GM12801 (cell line): Measurements from ENCODE around the gene ERG.

Source experiments
- TF ChIP-seq, protein P1 (sequence below): IDR thresholded peaks from one replicate; pipeline ENCODE4 v1.5.1; 2011; ENCODE audit warnings: control low read depth; ENCODE audit not compliant: insufficient read length; ENCODE audit errors: extremely low read depth

The ERG gene

DNA sequence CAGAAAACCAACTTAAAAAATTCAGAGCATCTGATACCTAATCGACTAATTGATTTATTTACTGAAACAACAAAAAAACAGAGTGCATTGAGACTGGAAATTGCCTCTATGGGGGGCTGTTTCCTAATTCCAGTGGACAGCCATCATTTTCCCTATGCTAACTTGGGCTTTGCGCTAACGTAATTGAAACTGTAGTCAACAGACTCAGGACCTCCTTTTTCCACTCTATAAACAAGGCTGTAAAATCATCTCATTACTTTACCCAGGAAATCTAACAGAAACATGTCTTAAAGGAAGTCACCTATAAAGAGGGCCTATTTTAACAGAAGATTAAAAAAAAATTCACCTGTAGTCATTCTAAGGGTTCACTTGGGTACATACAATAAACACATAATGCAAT is 2.1 kb downstream of the ERG start:
- TF ChIP-seq, protein P1, sequence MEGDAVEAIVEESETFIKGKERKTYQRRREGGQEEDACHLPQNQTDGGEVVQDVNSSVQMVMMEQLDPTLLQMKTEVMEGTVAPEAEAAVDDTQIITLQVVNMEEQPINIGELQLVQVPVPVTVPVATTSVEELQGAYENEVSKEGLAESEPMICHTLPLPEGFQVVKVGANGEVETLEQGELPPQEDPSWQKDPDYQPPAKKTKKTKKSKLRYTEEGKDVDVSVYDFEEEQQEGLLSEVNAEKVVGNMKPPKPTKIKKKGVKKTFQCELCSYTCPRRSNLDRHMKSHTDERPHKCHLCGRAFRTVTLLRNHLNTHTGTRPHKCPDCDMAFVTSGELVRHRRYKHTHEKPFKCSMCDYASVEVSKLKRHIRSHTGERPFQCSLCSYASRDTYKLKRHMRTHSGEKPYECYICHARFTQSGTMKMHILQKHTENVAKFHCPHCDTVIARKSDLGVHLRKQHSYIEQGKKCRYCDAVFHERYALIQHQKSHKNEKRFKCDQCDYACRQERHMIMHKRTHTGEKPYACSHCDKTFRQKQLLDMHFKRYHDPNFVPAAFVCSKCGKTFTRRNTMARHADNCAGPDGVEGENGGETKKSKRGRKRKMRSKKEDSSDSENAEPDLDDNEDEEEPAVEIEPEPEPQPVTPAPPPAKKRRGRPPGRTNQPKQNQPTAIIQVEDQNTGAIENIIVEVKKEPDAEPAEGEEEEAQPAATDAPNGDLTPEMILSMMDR = no peak

DNA sequence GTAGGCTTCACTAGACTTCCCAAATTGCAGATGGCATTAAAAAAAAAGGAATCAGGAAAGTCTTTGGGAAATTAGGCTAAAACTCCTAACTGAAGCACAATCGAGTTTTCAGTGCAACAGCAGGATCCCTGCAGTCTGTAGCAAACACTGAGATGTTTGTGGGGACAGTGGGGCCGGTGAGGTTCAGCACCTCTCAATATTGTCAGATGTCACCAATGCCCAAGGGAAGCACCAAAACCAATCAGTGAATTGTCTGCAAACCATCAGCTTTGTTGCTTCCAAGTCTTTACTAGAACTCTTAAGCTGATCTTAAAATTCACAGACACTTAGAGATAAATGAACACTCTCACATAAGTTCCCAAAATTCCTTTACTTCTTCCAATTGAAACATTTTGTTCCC is 2.6 kb downstream of the ERG start:
- TF ChIP-seq, protein P1 = no peak

DNA sequence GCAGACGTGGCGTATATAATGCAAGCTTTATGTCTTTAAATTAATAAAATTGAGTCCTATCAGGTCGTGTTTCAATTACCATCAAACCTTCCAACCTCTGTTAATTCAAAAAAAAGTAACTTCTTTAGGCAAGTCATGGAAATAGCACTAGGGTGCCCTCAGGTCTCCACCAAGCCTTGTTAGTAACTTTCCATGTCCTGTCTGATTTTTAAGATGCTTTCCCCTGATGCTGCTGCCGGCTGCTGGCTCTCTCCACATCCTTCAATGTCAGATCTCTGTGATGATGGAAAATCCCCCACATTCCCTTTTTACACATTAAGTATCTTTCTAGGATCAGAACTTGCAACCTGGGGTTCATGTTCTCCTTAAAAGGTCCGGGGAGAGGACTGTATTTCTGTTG is 3.0 kb downstream of the ERG start:
- TF ChIP-seq, protein P1 = no peak

DNA sequence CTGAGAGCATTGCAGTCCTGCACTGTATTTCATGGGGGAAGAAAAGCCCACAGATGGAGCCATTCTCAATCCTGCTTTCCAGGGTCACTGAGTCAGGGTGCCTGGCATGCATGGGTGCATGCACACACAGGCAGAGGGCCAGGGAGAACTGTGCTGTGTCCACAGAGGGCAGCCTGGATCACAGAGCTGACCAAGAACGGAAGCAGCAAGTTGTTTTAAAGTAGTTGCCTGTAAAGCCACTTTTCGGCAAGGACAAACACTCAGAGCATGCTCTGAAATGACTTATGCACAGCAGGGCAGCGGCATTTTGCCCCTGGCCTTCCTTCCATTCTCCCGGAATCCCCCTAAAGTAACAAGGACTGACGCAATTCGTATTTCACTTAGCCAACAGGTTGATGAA is 3.6 kb downstream of the ERG start:
- TF ChIP-seq, protein P1 = no peak

DNA sequence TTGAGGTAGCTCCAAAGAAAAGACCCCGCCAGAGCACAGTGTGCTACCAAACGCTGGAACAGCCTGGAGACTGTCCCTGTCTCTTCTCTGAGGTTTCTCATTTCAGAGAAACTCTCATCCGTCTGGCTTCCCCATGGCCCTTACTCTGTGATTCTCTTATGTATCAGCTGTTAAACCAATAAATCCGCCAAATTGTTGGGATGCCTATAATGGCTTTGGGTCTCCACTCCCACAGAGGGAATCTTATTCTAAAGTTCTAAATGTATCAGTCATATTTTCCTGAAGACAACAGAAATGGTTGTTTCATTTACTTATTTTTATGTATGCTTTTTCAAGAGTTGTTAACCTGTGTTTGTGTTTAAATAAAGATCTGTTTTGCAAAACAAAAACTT is 4.0 kb downstream of the ERG start:
- TF ChIP-seq, protein P1 = no peak

DNA sequence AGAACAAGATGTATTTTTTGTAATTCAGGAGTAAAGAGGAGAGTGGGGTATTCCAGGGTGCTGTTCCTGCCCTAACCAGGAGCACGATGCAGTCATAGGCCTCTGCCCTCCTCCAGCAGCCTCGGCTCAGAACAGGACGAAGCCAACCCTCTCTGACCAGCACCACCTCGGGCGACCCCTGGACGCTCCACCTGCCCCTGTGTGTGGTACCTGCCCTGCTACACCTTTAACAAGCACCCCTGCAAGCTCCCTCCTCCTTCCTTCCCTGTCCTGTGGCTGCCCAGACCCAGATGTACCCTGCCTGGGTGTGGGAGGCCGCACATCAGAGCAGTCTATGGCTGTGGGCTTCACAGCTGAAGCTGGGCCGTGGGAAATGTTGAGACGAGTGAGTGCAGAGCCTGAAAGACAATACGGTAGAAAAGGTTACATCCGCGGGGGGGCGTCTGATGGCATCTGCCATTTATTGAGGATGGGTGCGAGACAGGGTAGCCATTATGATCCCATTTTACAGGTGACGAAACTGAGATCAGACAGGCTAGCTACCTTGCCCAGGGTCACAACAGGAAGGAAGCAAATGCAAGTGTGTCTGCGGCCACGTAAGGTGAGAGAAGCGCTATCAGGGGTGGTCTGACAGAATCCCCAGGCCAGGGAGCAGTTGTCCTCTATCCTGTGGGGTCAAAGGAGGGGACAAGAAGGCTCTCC is 4.6 kb downstream of the ERG start:
- TF ChIP-seq, protein P1 = no peak

DNA sequence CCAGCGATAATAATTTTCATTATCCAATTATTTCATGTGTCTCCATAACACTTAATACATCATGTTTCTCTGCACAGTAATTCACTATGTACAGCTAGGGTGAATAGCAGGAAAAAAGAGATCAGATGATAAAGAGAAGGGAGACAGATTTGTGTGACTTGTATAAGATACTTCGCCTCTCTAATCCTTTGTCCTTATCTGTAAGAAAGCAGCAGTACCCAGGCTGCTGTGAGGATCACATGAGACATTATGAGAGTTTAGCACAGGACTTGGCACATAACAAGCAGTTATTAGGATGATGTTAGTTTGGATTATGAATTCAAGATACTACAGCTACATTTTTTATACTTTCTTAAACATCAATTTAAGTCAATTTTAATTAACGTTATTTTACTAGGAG is 6.3 kb downstream of the ERG start:
- TF ChIP-seq, protein P1 = no peak

DNA sequence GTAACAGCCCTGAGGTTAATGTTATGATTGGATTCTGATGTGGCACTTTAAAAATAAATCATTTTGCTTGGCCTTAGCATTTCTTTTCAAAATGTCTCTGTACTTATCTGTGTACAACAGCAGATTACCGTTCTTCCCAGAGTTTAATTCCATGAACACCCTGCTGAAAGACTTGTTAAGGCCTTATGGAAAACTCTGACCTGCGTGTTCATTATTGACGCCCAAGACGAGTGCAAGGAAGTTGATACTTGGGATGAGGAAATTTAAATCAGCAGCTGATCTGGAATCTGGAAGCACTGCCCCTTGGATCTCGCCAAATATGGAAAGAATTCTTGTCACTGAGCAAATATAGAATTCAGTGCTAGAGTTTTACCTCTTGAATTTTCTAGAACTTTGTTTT is 6.7 kb downstream of the ERG start:
- TF ChIP-seq, protein P1 = no peak
